Nephron progenitor cell (in vitro differentiated cells): ENCODE results near the gene SPEM3.

ENCODE experiments used
- DNase-seq: peaks from one replicate; pipeline ENCODE4 v3.0.0; 2021
- H3K27ac Mint-ChIP-seq: 2 replicates; pipeline ENCODE4 v1.8.0; 2021; ENCODE audit warnings: mild to moderate bottlenecking, moderate library complexity, mixed read lengths
- H3K27me3 Mint-ChIP-seq: 2 replicates; pipeline ENCODE4 v1.8.0; 2021; ENCODE audit warnings: mild to moderate bottlenecking, low read depth, mixed read lengths; ENCODE audit not compliant: poor library complexity
- H3K36me3 Mint-ChIP-seq: 2 replicates; pipeline ENCODE4 v1.8.0; 2021; ENCODE audit warnings: low read depth, mixed read lengths
- H3K4me1 Mint-ChIP-seq: 2 replicates; pipeline ENCODE4 v1.8.0; 2021; ENCODE audit warnings: mixed read lengths
- H3K4me3 Mint-ChIP-seq: 2 replicates; pipeline ENCODE4 v1.8.0; 2021; ENCODE audit warnings: mild to moderate bottlenecking, moderate library complexity, mixed read lengths
- H3K9me3 Mint-ChIP-seq: 2 replicates; pipeline ENCODE4 v1.8.0; 2021; ENCODE audit warnings: mild to moderate bottlenecking, moderate library complexity, mixed read lengths
- TF ChIP-seq, protein P1 (sequence below): fragments of 200-600 bp; sonication (generic); IDR thresholded peaks from 2 replicates; pipeline ENCODE4 v1.5.0; 2021; ENCODE audit warnings: antibody characterized with exemption

Gene SPEM3

DNA sequence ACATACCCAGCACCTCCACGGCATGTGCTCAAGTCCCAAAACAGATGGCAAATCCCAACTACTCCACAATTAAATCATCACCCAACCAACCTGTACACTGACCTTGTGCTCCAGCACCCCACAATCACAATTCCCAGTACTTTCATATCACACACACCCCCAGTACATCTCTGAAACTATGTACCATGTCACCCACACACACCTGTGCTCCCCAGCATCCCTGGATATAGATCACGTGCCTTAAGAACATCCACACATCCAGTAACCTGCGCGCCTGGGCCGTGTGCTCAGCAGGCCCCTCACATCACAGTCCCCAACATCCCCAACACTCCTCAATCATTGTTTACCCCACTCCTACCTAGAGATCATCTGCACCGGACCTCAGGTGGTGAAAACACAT is 18.9 kb upstream of the SPEM3 start:
- H3K9me3 Mint-ChIP-seq = no peaks in the 10 kb centered on the region
- H3K4me3 Mint-ChIP-seq = no peak overlapping the region
- H3K4me1 Mint-ChIP-seq = peaks cover 44% of the 10 kb centered on the region
- DNase-seq = no peak
- TF ChIP-seq, protein P1, sequence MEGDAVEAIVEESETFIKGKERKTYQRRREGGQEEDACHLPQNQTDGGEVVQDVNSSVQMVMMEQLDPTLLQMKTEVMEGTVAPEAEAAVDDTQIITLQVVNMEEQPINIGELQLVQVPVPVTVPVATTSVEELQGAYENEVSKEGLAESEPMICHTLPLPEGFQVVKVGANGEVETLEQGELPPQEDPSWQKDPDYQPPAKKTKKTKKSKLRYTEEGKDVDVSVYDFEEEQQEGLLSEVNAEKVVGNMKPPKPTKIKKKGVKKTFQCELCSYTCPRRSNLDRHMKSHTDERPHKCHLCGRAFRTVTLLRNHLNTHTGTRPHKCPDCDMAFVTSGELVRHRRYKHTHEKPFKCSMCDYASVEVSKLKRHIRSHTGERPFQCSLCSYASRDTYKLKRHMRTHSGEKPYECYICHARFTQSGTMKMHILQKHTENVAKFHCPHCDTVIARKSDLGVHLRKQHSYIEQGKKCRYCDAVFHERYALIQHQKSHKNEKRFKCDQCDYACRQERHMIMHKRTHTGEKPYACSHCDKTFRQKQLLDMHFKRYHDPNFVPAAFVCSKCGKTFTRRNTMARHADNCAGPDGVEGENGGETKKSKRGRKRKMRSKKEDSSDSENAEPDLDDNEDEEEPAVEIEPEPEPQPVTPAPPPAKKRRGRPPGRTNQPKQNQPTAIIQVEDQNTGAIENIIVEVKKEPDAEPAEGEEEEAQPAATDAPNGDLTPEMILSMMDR = no peak
- peaks cover 23% of the 10 kb centered on the region for H3K36me3 Mint-ChIP-seq
- H3K27ac Mint-ChIP-seq = peak overlapping the region; percentile 9
- peaks cover 2% of the 10 kb centered on the region for H3K27me3 Mint-ChIP-seq

DNA sequence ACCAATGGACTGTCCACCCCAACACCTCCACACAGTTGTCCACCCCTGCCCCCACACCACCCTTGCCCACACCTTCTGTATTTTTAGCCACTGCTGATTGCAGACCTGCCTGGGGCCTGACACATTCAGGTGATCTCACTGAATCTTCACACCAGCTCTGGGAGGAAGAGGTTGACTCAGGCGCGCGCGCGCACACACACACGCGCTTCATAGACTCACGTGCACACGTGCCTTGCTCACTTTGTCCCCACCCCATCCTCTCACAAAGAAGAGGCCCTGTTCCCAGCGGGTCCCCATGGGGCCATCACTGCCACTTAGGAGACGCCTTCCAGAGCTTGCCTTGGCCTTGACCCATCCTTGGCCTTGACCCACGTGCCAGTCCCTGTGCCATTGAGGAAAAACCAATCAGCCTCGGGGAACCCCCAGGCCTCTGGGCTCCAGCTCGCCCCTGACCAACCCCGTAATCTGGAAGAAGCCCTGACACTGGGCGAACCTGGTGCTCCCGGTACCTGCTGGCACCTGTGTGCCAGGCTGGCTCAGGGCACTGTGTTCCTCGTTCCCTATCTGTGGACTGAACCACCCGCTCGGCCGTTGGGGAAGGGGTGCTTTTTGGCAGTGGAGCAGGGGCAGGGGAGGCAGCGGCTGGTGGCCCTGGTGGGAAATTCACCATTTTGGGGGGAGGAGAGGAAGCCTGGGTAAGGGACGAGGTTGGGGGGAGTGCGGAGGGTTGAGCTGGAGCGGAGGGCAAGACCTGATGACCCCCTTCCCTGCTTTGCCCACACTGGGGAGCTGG is 17.8 kb upstream of the SPEM3 start:
- Mint-ChIP-seq H3K4me3 (no peak overlapping the region), H3K36me3 (peaks cover 30% of the 10 kb centered on the region), H3K27ac (no peak overlapping the region), H3K27me3 (peaks cover 6% of the 10 kb centered on the region), H3K9me3 (no peaks in the 10 kb centered on the region), H3K4me1 (peaks cover 39% of the 10 kb centered on the region)
- TF ChIP-seq, protein P1 = no peak
- DNase-seq = no peak

DNA sequence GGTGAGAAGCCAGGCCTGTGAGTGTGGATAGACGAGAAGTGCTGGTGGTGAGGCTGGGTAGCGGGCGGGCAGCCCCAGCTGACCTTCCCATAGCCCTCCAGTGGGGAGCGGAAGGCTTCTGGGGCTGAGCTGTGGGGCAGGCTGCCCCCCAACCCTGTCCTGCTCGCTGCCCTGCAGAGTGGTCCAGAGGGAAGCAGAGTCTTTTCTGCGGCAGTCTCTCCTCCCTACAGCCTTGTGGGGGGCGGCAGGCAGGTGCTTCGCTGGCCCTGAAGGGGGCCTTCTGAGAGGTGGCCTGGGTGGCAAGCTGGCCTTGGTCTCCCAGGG is 17.3 kb upstream of the SPEM3 start:
- Mint-ChIP-seq H3K27ac (no peak overlapping the region), H3K36me3 (peaks cover 36% of the 10 kb centered on the region), H3K4me1 (peaks cover 36% of the 10 kb centered on the region), H3K4me3 (no peak overlapping the region), H3K9me3 (no peaks in the 10 kb centered on the region), H3K27me3 (peaks cover 6% of the 10 kb centered on the region)
- TF ChIP-seq, protein P1 = no peak
- no peak for DNase-seq

DNA sequence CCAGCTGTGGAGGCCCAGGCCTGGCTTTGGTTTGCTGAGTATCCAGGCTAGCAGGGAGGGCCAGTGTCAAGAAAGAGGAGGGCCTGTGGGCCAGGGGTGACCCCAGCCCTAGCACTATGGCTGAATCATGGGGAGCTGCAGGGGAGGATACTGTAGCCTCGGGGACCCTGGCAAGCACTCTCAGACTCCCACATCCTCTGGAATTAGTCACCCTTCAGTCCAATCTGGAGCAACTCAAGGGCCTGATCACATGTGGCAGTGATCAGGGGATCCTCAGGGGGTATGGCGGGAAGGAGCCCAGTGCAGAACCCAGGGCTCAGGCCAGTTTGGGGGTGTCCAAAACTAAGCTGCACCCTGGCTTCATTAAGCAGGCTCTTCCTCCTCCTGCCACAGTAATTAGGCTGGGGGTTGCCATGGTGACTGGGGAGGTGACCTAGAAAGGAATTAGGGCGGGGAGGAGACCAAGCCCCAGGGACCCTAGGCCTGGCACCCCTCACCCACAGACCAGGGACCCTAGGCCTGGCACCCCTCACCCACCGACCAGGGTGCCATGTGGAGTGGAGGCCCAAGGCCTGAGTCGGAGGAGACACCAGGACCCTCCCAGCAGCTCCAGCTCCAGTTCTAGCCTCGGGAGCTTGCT is 15.2 kb upstream of the SPEM3 start:
- H3K27ac Mint-ChIP-seq = peak overlapping the region; percentile 93
- peaks cover 31% of the 10 kb centered on the region for H3K4me1 Mint-ChIP-seq
- H3K36me3 Mint-ChIP-seq = peaks cover 40% of the 10 kb centered on the region
- TF ChIP-seq, protein P1 = no peak
- no peak for DNase-seq
- H3K27me3 Mint-ChIP-seq = peaks cover 6% of the 10 kb centered on the region
- no peak overlapping the region for H3K4me3 Mint-ChIP-seq
- H3K9me3 Mint-ChIP-seq = no peaks in the 10 kb centered on the region

DNA sequence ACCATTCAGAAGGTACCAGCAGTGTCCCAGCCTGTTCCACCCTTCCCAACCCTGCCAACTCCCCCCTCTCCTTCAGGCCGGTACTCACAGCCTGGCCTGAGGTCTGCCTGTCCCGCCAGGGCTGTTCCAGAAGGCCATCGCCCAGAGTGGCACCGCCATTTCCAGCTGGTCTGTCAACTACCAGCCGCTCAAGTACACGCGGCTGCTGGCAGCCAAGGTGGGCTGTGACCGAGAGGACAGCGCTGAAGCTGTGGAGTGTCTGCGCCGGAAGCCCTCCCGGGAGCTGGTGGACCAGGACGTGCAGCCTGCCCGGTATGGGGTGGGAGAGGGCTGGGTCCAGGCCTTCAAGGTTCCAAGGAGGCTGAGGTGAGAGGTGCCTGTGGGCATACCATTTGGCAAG is 13.8 kb upstream of the SPEM3 start:
- no peak overlapping the region for H3K4me3 Mint-ChIP-seq
- TF ChIP-seq, protein P1 = no peak
- no peak overlapping the region for H3K27ac Mint-ChIP-seq
- peaks cover 30% of the 10 kb centered on the region for H3K36me3 Mint-ChIP-seq
- DNase-seq = no peak
- no peaks in the 10 kb centered on the region for H3K9me3 Mint-ChIP-seq
- peaks cover 41% of the 10 kb centered on the region for H3K4me1 Mint-ChIP-seq
- H3K27me3 Mint-ChIP-seq = peaks cover 6% of the 10 kb centered on the region

DNA sequence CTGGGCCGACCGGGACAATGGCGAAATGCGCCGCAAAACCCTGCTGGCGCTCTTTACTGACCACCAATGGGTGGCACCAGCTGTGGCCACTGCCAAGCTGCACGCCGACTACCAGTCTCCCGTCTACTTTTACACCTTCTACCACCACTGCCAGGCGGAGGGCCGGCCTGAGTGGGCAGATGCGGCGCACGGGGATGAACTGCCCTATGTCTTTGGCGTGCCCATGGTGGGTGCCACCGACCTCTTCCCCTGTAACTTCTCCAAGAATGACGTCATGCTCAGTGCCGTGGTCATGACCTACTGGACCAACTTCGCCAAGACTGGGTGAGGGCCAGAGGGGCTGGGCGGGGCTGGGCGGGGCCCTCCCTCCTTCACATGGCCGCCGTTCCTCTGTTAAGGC is 12.9 kb upstream of the SPEM3 start:
- H3K4me3 Mint-ChIP-seq = no peak overlapping the region
- no peak overlapping the region for H3K27ac Mint-ChIP-seq
- peaks cover 23% of the 10 kb centered on the region for H3K36me3 Mint-ChIP-seq
- H3K4me1 Mint-ChIP-seq = peaks cover 50% of the 10 kb centered on the region
- TF ChIP-seq, protein P1 = no peak
- H3K9me3 Mint-ChIP-seq = no peaks in the 10 kb centered on the region
- peaks cover 6% of the 10 kb centered on the region for H3K27me3 Mint-ChIP-seq
- DNase-seq = no peak
